K562 (cell line): ENCODE results near the gene OR51V1. TPM values are rescaled to one million over a fixed set of nuclear protein-coding genes. Genes with fewer than 3 reads are reported as not detected.

ENCODE experiments used
- BCOR ChIP-seq: fragments of 450-650 bp; IDR thresholded peaks from 2 replicates; pipeline ENCODE4 v1.6.1; 2016
- BRF1 ChIP-seq: IDR thresholded peaks from 3 replicates; pipeline ENCODE4 v1.6.1; 2011; ENCODE audit warnings: borderline replicate concordance, mild to moderate bottlenecking; ENCODE audit not compliant: insufficient read length; ENCODE audit errors: extremely low read depth
- CHD1 ChIP-seq: fragments of 200-600 bp; sonication (generic); IDR thresholded peaks from one replicate; pipeline ENCODE4 v1.6.1; 2012; ENCODE audit warnings: mild to moderate bottlenecking, moderate library complexity, low read length, inconsistent platforms
- CREB3 ChIP-seq: fragments of 450-650 bp; conservative IDR thresholded peaks from 2 replicates; pipeline ENCODE4 v1.6.1; 2016; ENCODE audit warnings: missing genetic modification characterization, low read depth, mild to moderate bottlenecking, missing compliant biosample characterization, moderate library complexity
- EHMT2 ChIP-seq: fragments of 450-650 bp; IDR thresholded peaks from 2 replicates; pipeline ENCODE4 v1.6.1; 2018; ENCODE audit warnings: antibody characterized with exemption
- GTF2F1 ChIP-seq: IDR thresholded peaks from 2 replicates; pipeline ENCODE4 v1.6.1; 2011; ENCODE audit warnings: low read depth, low read length, improper control_type of control experiment
- JUND ChIP-seq, 2 experiments: IDR thresholded peaks; 2 replicates in 1 of 2; 3 replicates in 1 of 2; pipeline ENCODE4 v1.6.1; 2011; ENCODE audit warnings: borderline replicate concordance in 2 of 2, low read depth in 2 of 2, low read length in 2 of 2, improper control_type of control experiment in 1 of 2, missing biosample characterization in 1 of 2, missing genetic modification characterization in 1 of 2, missing genetic modification reagents in 1 of 2
- NR2C2 ChIP-seq, 2 experiments: fragments of 200-800 bp in 1 of 2; sonication (Bioruptor generic) in 1 of 2; sonication (generic) in 1 of 2; formaldehyde crosslinking in 1 of 2; IDR thresholded peaks; 2 replicates each; pipeline versions ENCODE4 v1.6.1 to v1.8.0; 2016 to 2022; ENCODE audit warnings: mild to moderate bottlenecking in 1 of 2, missing compliant biosample characterization in 1 of 2, missing genetic modification characterization in 1 of 2, missing genetic modification reagents in 1 of 2
- PCBP1 ChIP-seq: fragments of 200-400 bp; formaldehyde crosslinking; IDR thresholded peaks from 2 replicates; pipeline ENCODE4 v1.6.1; 2018; ENCODE audit warnings: mild to moderate bottlenecking, low read depth, low read length; ENCODE audit not compliant: poor library complexity, severe bottlenecking
- SMAD2 ChIP-seq: fragments of 150-350 bp; IDR thresholded peaks from 2 replicates; pipeline ENCODE4 v1.6.1; 2014; ENCODE audit warnings: low read depth, mild to moderate bottlenecking, low read length
- SNRNP70 ChIP-seq: fragments of 200-400 bp; formaldehyde crosslinking; optimal IDR thresholded peaks from 2 replicates; pipeline ENCODE3; 2017; ENCODE audit warnings: low read depth, low read length
- TAF7 ChIP-seq: fragments of 450-650 bp; IDR thresholded peaks from 2 replicates; pipeline ENCODE4 v1.6.1; 2016; ENCODE audit warnings: missing genetic modification characterization, missing compliant biosample characterization
- TOE1 ChIP-seq, 2 experiments: fragments of 450-650 bp in 1 of 2; sonication (generic) in 1 of 2; formaldehyde crosslinking in 1 of 2; IDR thresholded peaks; 2 replicates each; pipeline versions ENCODE4 v1.7.1 to v1.8.0; 2016 to 2022; ENCODE audit warnings: borderline replicate concordance in 2 of 2, mild to moderate bottlenecking in 2 of 2, antibody characterized with exemption in 1 of 2, inconsistent platforms in 1 of 2, low read depth in 1 of 2, missing genetic modification reagents in 1 of 2, moderate library complexity in 1 of 2
- ZFP30 ChIP-seq: fragments of 250-450 bp; sonication (Bioruptor Pico); IDR thresholded peaks from 2 replicates; pipeline ENCODE4 v1.8.0; 2022; ENCODE audit warnings: moderate library complexity, mild to moderate bottlenecking, inconsistent platforms, borderline replicate concordance
- ZNF124 ChIP-seq: sonication (generic); formaldehyde crosslinking; IDR thresholded peaks from 2 replicates; pipeline ENCODE4 v1.8.1; 2022; ENCODE audit warnings: missing genetic modification reagents
- ZNF197 ChIP-seq: fragments of 200-800 bp; sonication (Bioruptor generic); IDR thresholded peaks from 2 replicates; pipeline ENCODE4 v1.6.1; 2016; ENCODE audit warnings: low read depth, missing genetic modification characterization, missing compliant biosample characterization
- ZNF347 ChIP-seq: fragments of 450-650 bp; formaldehyde crosslinking; IDR thresholded peaks from 2 replicates; pipeline ENCODE4 v1.4.0; 2020; ENCODE audit warnings: low read depth, mild to moderate bottlenecking, moderate library complexity
- ZNF592 ChIP-seq: fragments of 450-650 bp; IDR thresholded peaks from 2 replicates; pipeline ENCODE4 v1.6.1; 2017; ENCODE audit warnings: antibody characterized with exemption, mild to moderate bottlenecking
- polyA plus RNA-seq, 8 experiments: library from polyadenylated mRNA; depleted of rRNA in 4 of 8; stranded (reverse) in 5 of 8; unstranded in 3 of 8; fragments of >200 nt; fragmentation: Nextera tagmentation in 2 of 8; fragmentation: Illumina TruSeq in 1 of 8; extraction: Ambion mirVana in 2 of 8; extraction: Trizol in 1 of 8; gene quantifications; 2 replicates each; pipeline versions ENCODE4 v1.2.1 to v1.2.3, GENCODE V29; 2011 to 2014; ENCODE audit warnings: inconsistent platforms in 1 of 8, missing spikeins in 1 of 8
- total RNA-seq, 7 experiments: library from RNA; depleted of rRNA in 6 of 7; stranded (reverse); fragments of >200 nt in 6 of 7; fragmentation: Illumina TruSeq in 2 of 7; extraction: Trizol in 2 of 7; gene quantifications; 2 replicates each; pipeline versions ENCODE4 v1.2.1 to v1.2.3, GENCODE V29; 2011 to 2021; ENCODE audit warnings: low replicate concordance in 1 of 7
- TF ChIP-seq, protein P1 (sequence below): sonication (generic); formaldehyde crosslinking; IDR thresholded peaks from 2 replicates; pipeline ENCODE4 v1.8.0; 2022; ENCODE audit warnings: missing genetic modification reagents, mild to moderate bottlenecking, moderate library complexity, borderline replicate concordance
- TF ChIP-seq, protein P2 (sequence below): sonication (generic); formaldehyde crosslinking; IDR thresholded peaks from 2 replicates; pipeline ENCODE4 v1.8.1; 2022; ENCODE audit warnings: missing genetic modification reagents

The OR51V1 gene
- total and polyA plus RNA-seq, 9 of the 15 experiments (the other 6 are each of a cell fraction or from before 2014, with no cell fraction given) = not detected

GRCh38 chr11:5151713-5152153 is 48.7 kb downstream of the OR51V1 start (continued):
- TF ChIP-seq CREB3 (tag) = peak; percentile 65; the same call in 1 of the 2 replicates
- TF ChIP-seq ZNF592 = peak; percentile 73; the same call in 1 of the 2 replicates
- TF ChIP-seq NR2C2 (CRISPR knock-in tag; IDR thresholded peaks at IDR 0.05) = no peak
- TF ChIP-seq NR2C2 (tag; IDR thresholded peaks at IDR 0.05) = no peak
- no peak for TF ChIP-seq EHMT2
- no peak for TF ChIP-seq SNRNP70
- no peak for TF ChIP-seq PCBP1
- TF ChIP-seq, protein P1, sequence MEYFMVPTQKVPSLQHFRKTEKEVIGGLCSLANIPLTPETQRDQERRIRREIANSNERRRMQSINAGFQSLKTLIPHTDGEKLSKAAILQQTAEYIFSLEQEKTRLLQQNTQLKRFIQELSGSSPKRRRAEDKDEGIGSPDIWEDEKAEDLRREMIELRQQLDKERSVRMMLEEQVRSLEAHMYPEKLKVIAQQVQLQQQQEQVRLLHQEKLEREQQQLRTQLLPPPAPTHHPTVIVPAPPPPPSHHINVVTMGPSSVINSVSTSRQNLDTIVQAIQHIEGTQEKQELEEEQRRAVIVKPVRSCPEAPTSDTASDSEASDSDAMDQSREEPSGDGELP = no peak
- TF ChIP-seq ZNF197 (CRISPR knock-in tag) = no peak
- no peak for TF ChIP-seq ZNF124
- TF ChIP-seq TOE1 (IDR thresholded peaks at IDR 0.05; ENCODE audit: borderline replicate concordance) = 0 out of 2 replicates have a peak, but pooled peaks have one; percentile 43
- TF ChIP-seq TOE1 (CRISPR knock-in tag; IDR thresholded peaks at IDR 0.05; ENCODE audit: borderline replicate concordance, low read depth) = no peak
- TF ChIP-seq ZFP30 = no peak
- TF ChIP-seq BCOR = peak; percentile 65; the same call in 1 of the 2 replicates
- TF ChIP-seq JUND (IDR thresholded peaks at IDR 0.05; ENCODE audit: borderline replicate concordance, low read depth, low read length) = peak; percentile 72
- TF ChIP-seq JUND (tag; IDR thresholded peaks at IDR 0.05; ENCODE audit: borderline replicate concordance, low read depth, low read length) = peak; percentile 57; the same call in 2 of the 3 replicates
- TF ChIP-seq, protein P2, sequence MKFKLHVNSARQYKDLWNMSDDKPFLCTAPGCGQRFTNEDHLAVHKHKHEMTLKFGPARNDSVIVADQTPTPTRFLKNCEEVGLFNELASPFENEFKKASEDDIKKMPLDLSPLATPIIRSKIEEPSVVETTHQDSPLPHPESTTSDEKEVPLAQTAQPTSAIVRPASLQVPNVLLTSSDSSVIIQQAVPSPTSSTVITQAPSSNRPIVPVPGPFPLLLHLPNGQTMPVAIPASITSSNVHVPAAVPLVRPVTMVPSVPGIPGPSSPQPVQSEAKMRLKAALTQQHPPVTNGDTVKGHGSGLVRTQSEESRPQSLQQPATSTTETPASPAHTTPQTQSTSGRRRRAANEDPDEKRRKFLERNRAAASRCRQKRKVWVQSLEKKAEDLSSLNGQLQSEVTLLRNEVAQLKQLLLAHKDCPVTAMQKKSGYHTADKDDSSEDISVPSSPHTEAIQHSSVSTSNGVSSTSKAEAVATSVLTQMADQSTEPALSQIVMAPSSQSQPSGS = no peak
- no peak for TF ChIP-seq BRF1
- no peak for TF ChIP-seq CHD1
- no peak for TF ChIP-seq SMAD2
- TF ChIP-seq GTF2F1 = no peak
- no peak for TF ChIP-seq ZNF347 (CRISPR knock-in tag)
- no peak for TF ChIP-seq TAF7 (tag)
